ENCODE data around the gene HOXA2. TPM values are rescaled to one million over a fixed set of nuclear protein-coding genes. Genes with fewer than 3 reads are reported as not detected.

The HOXA2 gene
- polyA plus RNA-seq, 2 donors: 1.8 to 2.3 TPM

DNA sequence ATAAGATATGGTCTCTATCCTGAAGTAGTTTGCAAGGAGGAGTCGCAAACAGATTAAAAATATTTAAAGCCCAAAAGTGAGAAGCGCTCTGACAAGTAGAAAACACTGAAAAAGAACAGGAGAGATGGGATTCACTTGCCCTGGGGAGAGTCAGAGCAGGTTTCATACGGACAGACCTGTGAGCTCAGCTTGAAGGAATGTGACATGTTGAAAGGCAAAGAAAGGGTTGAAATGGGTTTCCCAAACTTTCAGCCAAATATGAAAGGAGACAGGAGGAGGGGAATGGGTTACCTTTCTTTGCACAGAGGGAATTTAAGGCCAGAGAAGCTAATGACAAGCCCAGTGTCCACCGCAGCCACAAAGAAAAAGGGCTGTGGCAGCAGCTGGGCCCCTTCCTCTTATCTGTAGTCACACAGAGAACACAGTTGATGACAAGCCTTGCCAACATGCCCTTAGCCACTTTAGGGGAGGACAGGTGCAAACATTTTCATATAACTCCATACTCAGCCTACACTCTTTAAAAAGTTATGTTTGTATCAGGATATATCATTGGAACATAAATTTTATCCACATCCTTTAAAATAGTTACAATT lies 21.5 kb downstream of the HOXA2 start:
- Histone ChIP-seq H3K4me3 (ENCODE audit: low read depth in 1 of 2, low read length in 2 of 2) (no peak overlapping the region), H3K4me1 (ENCODE audit: control insufficient read depth in 2 of 2, insufficient read depth in 2 of 2, low read length in 1 of 2) (no peaks in the 10 kb centered on the region), H3K27ac (ENCODE audit: low read depth in 2 of 2, low read length in 1 of 2) (no peak overlapping the region), H3K9me3 (ENCODE audit: control insufficient read depth in 2 of 2, insufficient read depth in 1 of 2, low read depth in 1 of 2, low read length in 1 of 2) (no peaks in the 10 kb centered on the region), H3K27me3 (ENCODE audit: control insufficient read depth in 1 of 2, insufficient read depth in 2 of 2, low read length in 2 of 2) (no peaks in the 10 kb centered on the region), H3K36me3 (ENCODE audit: control insufficient read depth in 2 of 2, insufficient read depth in 2 of 2, low read length in 1 of 2) (no peaks in the 10 kb centered on the region)
- WGBS, 2 donors: 55 to 58% methylated on average over 4 of the region's 4 CpGs

DNA sequence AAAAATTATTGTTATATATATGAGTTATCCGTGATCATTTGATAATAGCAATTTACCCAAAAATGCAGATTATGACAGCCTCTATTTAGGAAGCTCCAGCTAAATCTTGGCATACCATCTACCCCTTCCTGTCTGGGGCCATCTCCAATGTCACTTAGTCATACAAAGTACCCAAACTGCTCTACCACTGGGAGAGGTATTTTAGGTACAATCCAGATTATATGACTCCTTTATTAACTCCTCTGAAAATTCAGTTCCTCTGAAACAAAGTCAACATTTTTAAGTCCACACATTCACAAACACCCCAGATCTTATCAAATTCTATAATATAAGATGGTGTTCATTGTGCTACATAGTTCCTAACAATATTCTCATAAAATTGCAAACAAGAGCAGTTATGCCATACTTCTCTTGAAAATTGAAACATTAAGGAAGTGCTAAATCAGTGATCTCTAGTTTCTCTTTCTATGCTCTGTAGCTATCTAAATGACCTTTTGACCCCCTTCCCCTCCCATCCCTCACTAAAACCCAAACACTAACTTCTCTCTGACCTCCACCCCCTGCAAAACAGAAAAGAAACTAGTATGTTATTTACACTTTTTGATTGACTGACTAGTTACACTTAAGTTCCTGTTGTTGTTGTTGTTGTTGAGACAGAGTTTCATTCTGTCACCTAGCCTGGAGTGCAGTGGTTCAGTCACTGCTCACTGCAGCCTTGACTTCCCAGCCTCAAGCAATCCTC lies 23.1 kb downstream of the HOXA2 start:
- no peaks in the 10 kb centered on the region for H3K9me3 ChIP-seq (ENCODE audit: control insufficient read depth in 2 of 2, insufficient read depth in 1 of 2, low read depth in 1 of 2, low read length in 1 of 2)
- H3K27ac ChIP-seq (ENCODE audit: low read depth in 2 of 2, low read length in 1 of 2): no peak overlapping the region
- no peaks in the 10 kb centered on the region for H3K4me1 ChIP-seq (ENCODE audit: control insufficient read depth in 2 of 2, insufficient read depth in 2 of 2, low read length in 1 of 2)
- no peak overlapping the region for H3K4me3 ChIP-seq (ENCODE audit: low read depth in 1 of 2, low read length in 2 of 2)
- WGBS, 2 donors: 85 to 93% methylated on average over 1 of the region's 1 CpG
- no peaks in the 10 kb centered on the region for H3K27me3 ChIP-seq (ENCODE audit: control insufficient read depth in 1 of 2, insufficient read depth in 2 of 2, low read length in 2 of 2)
- H3K36me3 ChIP-seq (ENCODE audit: control insufficient read depth in 2 of 2, insufficient read depth in 2 of 2, low read length in 1 of 2): no peaks in the 10 kb centered on the region

DNA sequence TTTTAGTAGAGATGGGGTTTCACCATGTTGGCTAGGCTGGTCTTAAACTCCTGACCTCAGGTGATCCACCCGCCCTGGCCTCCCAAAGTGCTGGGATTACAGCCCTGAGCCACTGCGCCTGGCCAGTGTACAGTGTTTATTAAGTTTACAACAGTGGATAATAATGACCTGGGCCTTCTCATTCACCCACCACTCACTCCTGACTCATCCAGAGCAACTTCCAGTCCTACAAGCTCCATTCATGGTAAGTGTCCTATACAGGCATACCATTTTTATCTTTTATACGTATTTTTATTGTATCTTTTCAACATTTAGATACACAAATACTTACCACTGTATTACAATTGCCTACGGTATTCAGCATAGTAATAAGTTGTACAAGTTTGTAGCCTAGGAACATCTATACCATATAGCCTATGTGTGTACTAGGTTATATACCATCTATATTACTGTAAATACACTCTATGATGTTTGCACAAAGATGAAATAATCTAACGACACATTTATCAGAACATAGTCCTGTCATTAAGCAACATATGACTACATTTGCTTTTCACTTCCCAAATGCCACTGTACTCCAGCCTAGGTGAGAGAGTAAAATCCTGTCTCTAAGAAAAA lies 23.8 kb downstream of the HOXA2 start:
- H3K4me1 ChIP-seq (ENCODE audit: control insufficient read depth in 2 of 2, insufficient read depth in 2 of 2, low read length in 1 of 2): no peaks in the 10 kb centered on the region
- 88 to 93% methylated on average over 5 of the region's 5 CpGs for WGBS, 2 donors

DNA sequence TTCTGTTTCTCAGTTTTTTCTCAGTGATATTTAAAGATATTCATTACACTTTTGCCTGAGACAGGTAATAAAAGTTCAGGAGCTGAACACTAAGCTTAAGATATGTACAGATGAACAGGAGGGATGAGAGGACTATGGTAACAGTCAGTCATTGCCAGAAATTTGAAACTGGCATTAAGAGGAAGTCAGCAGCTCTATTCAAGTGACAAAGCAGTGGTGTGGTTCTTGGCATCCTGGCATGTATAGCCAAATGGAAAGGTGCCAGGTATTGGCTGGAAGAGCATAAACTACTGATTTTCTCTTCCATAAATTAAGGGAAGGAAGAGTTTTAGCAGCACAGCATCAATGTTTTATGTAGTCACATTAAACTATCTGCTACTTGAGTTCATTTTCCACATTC lies 29.4 kb downstream of the HOXA2 start:
- no peaks in the 10 kb centered on the region for H3K9me3 ChIP-seq (ENCODE audit: control insufficient read depth in 2 of 2, insufficient read depth in 1 of 2, low read depth in 1 of 2, low read length in 1 of 2)
- no peak overlapping the region for H3K27ac ChIP-seq (ENCODE audit: low read depth in 2 of 2, low read length in 1 of 2)
- H3K36me3 ChIP-seq (ENCODE audit: control insufficient read depth in 2 of 2, insufficient read depth in 2 of 2, low read length in 1 of 2): no peaks in the 10 kb centered on the region
- H3K4me1 ChIP-seq (ENCODE audit: control insufficient read depth in 2 of 2, insufficient read depth in 2 of 2, low read length in 1 of 2): no peaks in the 10 kb centered on the region
- H3K27me3 ChIP-seq (ENCODE audit: control insufficient read depth in 1 of 2, insufficient read depth in 2 of 2, low read length in 2 of 2): no peaks in the 10 kb centered on the region
- H3K4me3 ChIP-seq (ENCODE audit: low read depth in 1 of 2, low read length in 2 of 2): no peak overlapping the region

More for the DNA sequence above, 23.8 kb downstream of the HOXA2 start:
- Histone ChIP-seq H3K9me3 (ENCODE audit: control insufficient read depth in 2 of 2, insufficient read depth in 1 of 2, low read depth in 1 of 2, low read length in 1 of 2) (no peaks in the 10 kb centered on the region), H3K27ac (ENCODE audit: low read depth in 2 of 2, low read length in 1 of 2) (no peak overlapping the region), H3K27me3 (ENCODE audit: control insufficient read depth in 1 of 2, insufficient read depth in 2 of 2, low read length in 2 of 2) (no peaks in the 10 kb centered on the region), H3K36me3 (ENCODE audit: control insufficient read depth in 2 of 2, insufficient read depth in 2 of 2, low read length in 1 of 2) (no peaks in the 10 kb centered on the region), H3K4me3 (ENCODE audit: low read depth in 1 of 2, low read length in 2 of 2) (no peak overlapping the region)

DNA sequence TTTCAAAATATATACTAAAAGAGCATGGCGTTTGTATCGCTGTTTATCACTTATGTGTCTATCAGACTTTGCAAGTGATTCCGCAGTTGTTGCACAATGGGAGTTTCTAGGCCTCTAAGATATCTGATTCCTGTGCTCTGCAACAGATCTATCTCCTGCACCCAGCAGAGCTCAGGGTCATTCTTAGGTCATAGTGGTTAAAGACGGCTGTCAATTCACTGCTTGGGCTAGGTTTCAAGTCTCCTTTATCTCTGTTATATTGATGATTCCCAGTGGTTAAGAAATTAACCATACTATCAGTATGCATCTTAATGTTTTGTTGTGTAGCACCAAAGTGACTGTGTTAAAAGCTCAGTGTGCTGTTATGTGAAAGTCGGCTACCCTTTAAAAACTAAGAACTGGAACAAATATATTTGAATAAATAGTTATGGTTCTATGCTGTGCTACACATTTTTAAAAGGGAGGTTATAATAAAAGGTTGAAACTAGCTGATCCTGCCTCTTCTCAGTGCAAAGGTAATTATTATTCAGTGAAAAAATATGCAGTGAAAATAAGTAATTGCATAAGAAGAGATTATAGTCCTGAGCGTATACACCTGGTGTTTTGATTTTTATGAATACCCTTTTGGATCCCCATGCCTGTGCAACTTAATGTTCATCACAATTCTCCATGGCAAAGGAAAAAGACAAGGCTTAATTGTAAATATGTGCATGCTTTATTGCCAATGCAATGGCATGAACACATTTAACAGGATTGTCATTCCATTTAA lies 30.7 kb downstream of the HOXA2 start:
- Histone ChIP-seq H3K4me3 (ENCODE audit: low read depth in 1 of 2, low read length in 2 of 2) (no peak overlapping the region), H3K27me3 (ENCODE audit: control insufficient read depth in 1 of 2, insufficient read depth in 2 of 2, low read length in 2 of 2) (no peaks in the 10 kb centered on the region), H3K9me3 (ENCODE audit: control insufficient read depth in 2 of 2, insufficient read depth in 1 of 2, low read depth in 1 of 2, low read length in 1 of 2) (no peaks in the 10 kb centered on the region), H3K27ac (ENCODE audit: low read depth in 2 of 2, low read length in 1 of 2) (no peak overlapping the region), H3K36me3 (ENCODE audit: control insufficient read depth in 2 of 2, insufficient read depth in 2 of 2, low read length in 1 of 2) (no peaks in the 10 kb centered on the region), H3K4me1 (ENCODE audit: control insufficient read depth in 2 of 2, insufficient read depth in 2 of 2, low read length in 1 of 2) (no peaks in the 10 kb centered on the region)
- 71 to 85% methylated on average over 6 of the region's 6 CpGs for WGBS, 2 donors

DNA sequence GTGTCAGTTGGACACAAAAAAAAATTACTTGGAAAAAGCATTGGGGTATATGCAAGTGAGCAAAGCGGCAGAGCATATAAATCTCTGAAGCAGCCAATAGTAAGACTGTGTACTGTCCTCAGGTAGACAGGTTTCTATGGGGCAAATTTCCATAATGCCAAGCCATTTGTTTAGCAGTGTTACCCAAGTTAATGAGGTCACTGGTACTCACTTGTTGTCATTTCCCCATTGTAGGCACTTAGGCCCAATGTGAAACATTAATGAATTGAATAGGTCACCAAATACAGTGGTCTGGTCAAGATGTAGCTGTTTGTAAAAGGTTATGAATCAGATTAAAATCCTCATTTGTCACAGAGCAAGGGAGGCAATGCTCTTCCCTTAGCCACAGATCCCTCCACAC lies 34.2 kb downstream of the HOXA2 start:
- Histone ChIP-seq H3K9me3 (ENCODE audit: control insufficient read depth in 2 of 2, insufficient read depth in 1 of 2, low read depth in 1 of 2, low read length in 1 of 2) (no peaks in the 10 kb centered on the region), H3K36me3 (ENCODE audit: control insufficient read depth in 2 of 2, insufficient read depth in 2 of 2, low read length in 1 of 2) (no peaks in the 10 kb centered on the region), H3K27me3 (ENCODE audit: control insufficient read depth in 1 of 2, insufficient read depth in 2 of 2, low read length in 2 of 2) (no peaks in the 10 kb centered on the region), H3K4me3 (ENCODE audit: low read depth in 1 of 2, low read length in 2 of 2) (no peak overlapping the region), H3K4me1 (ENCODE audit: control insufficient read depth in 2 of 2, insufficient read depth in 2 of 2, low read length in 1 of 2) (no peaks in the 10 kb centered on the region), H3K27ac (ENCODE audit: low read depth in 2 of 2, low read length in 1 of 2) (no peak overlapping the region)
- WGBS, 2 donors: 95 to 97% methylated on average over 1 of the region's 1 CpG

DNA sequence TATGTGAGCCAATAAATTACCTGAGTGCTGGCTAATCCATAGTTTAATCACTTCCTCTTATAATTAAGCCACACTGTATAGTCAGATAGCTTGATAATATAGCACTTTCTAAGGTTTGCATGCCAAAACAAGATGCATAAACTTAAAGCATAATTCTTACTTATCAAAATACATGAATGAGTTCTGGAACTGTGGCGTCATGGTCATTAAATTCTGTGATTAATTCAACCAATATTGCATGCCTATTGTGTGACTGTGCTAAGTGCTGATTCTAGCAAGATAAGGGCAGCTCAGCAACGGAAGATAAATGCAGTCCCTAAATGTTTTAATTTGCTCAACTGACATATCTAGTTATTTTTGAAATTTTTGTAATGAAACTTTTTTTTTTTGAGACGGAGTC lies 36.3 kb downstream of the HOXA2 start:
- Histone ChIP-seq H3K36me3 (ENCODE audit: control insufficient read depth in 2 of 2, insufficient read depth in 2 of 2, low read length in 1 of 2) (no peaks in the 10 kb centered on the region), H3K27me3 (ENCODE audit: control insufficient read depth in 1 of 2, insufficient read depth in 2 of 2, low read length in 2 of 2) (no peaks in the 10 kb centered on the region), H3K4me1 (ENCODE audit: control insufficient read depth in 2 of 2, insufficient read depth in 2 of 2, low read length in 1 of 2) (no peaks in the 10 kb centered on the region), H3K4me3 (ENCODE audit: low read depth in 1 of 2, low read length in 2 of 2) (no peak overlapping the region), H3K9me3 (ENCODE audit: control insufficient read depth in 2 of 2, insufficient read depth in 1 of 2, low read depth in 1 of 2, low read length in 1 of 2) (no peaks in the 10 kb centered on the region), H3K27ac (ENCODE audit: low read depth in 2 of 2, low read length in 1 of 2) (no peak overlapping the region)
- WGBS, 2 donors: 70 to 71% methylated on average over 3 of the region's 3 CpGs

DNA sequence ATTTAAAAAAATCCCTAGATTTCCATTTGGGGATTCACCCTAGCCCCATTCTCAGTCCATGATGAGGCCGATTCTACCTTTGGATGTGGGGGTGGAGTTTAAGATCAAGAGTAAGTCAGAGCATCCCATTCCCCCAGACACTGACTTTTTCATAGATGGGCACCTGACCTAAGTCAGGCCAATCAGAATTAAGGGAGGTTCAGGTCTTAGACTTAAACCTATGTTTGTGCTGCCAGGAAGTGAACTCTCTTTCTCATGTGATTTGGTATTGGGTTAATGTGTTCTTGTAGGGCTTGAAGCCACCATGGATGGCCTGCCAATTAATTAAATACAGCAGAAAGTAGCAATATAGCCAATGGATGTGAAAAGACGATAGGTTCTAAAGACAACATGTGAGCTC lies 36.8 kb downstream of the HOXA2 start:
- Histone ChIP-seq H3K36me3 (ENCODE audit: control insufficient read depth in 2 of 2, insufficient read depth in 2 of 2, low read length in 1 of 2) (no peaks in the 10 kb centered on the region), H3K4me3 (ENCODE audit: low read depth in 1 of 2, low read length in 2 of 2) (no peak overlapping the region), H3K27ac (ENCODE audit: low read depth in 2 of 2, low read length in 1 of 2) (no peak overlapping the region), H3K4me1 (ENCODE audit: control insufficient read depth in 2 of 2, insufficient read depth in 2 of 2, low read length in 1 of 2) (no peaks in the 10 kb centered on the region), H3K9me3 (ENCODE audit: control insufficient read depth in 2 of 2, insufficient read depth in 1 of 2, low read depth in 1 of 2, low read length in 1 of 2) (no peaks in the 10 kb centered on the region), H3K27me3 (ENCODE audit: control insufficient read depth in 1 of 2, insufficient read depth in 2 of 2, low read length in 2 of 2) (no peaks in the 10 kb centered on the region)
- WGBS, 2 donors: 80 to 89% methylated on average over 2 of the region's 2 CpGs

DNA sequence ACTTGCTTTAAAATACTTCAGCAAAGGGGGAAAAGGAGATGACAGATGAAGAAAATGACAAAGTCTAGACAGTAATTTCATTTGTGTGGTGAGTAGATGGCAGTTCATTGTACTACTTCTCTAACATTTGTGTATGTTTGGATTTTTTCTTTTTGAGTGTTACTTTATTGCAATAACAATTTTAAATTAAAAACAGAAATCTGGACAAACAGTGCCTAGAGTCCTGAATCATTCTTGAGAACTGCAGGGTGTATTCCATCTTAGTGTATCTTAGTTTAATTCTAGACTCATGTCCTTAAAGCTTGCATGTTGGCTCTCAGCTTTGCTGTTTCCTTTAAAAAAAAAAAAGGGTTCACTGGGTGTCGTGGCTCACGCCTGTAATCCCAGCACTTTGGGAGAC lies 37.8 kb downstream of the HOXA2 start:
- Histone ChIP-seq H3K4me3 (ENCODE audit: low read depth in 1 of 2, low read length in 2 of 2) (no peak overlapping the region), H3K36me3 (ENCODE audit: control insufficient read depth in 2 of 2, insufficient read depth in 2 of 2, low read length in 1 of 2) (no peaks in the 10 kb centered on the region), H3K27ac (ENCODE audit: low read depth in 2 of 2, low read length in 1 of 2) (no peak overlapping the region), H3K4me1 (ENCODE audit: control insufficient read depth in 2 of 2, insufficient read depth in 2 of 2, low read length in 1 of 2) (no peaks in the 10 kb centered on the region), H3K27me3 (ENCODE audit: control insufficient read depth in 1 of 2, insufficient read depth in 2 of 2, low read length in 2 of 2) (no peaks in the 10 kb centered on the region), H3K9me3 (ENCODE audit: control insufficient read depth in 2 of 2, insufficient read depth in 1 of 2, low read depth in 1 of 2, low read length in 1 of 2) (no peaks in the 10 kb centered on the region)
- 69 to 88% methylated on average over 2 of the region's 2 CpGs for WGBS, 2 donors

Data from esophagus (tissue), 2 donors.